Memory B cell (primary cell): ENCODE measurements around the gene RET.

Experiments used
- ATAC-seq: fragments of 150-1000 bp; cut with Tn5 transposase; 2 replicates; pipeline ENCODE4 v1.10.0; 2021; ENCODE audit warnings: low read depth, mild to moderate bottlenecking, moderate library complexity
- DNase-seq, 2 donors: peaks; one replicate each; pipeline ENCODE4 v3.0.0; 2022; ENCODE audit warnings: low spot score in 2 of 2
- H3K27ac Mint-ChIP-seq: one replicate; pipeline ENCODE4 v1.8.0; 2022; ENCODE audit warnings: mild to moderate bottlenecking, moderate library complexity, mixed read lengths
- H3K27me3 Mint-ChIP-seq: one replicate; pipeline ENCODE4 v1.8.0; 2022; ENCODE audit warnings: mixed read lengths
- H3K36me3 Mint-ChIP-seq: one replicate; pipeline ENCODE4 v1.8.0; 2022; ENCODE audit warnings: mild to moderate bottlenecking, mixed read lengths
- H3K4me1 Mint-ChIP-seq: one replicate; pipeline ENCODE4 v1.8.0; 2022; ENCODE audit warnings: mixed read lengths
- H3K4me3 Mint-ChIP-seq: one replicate; pipeline ENCODE4 v1.8.0; 2022; ENCODE audit warnings: mild to moderate bottlenecking, moderate library complexity, mixed read lengths
- H3K9me3 Mint-ChIP-seq: one replicate; pipeline ENCODE4 v1.8.0; 2022; ENCODE audit warnings: mixed read lengths

RET gene

DNA sequence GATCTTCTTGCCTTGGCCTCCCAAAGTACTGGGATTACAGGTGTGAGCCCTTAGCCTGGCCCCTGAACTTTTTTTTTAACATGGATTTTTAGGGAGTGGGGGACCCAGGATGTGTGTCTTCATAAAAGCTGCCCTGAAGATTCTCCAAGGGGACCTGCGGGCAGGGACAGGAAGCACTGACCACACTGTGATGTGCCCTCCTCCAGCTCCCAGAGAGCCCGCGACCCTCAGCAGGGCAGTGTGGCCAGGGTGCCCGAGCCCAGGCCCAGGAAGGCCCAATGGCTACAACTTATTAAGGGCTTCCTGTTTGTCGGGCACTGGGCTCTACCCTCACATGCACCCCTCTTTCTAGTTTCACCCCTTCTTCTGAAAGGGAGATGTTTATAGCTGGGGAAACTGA lies 2.5 kb upstream of the RET start:
- H3K4me3 Mint-ChIP-seq, result no peak overlapping the region
- DNase-seq, result no peak
- H3K4me1 Mint-ChIP-seq, result peaks cover 3% of the 10 kb centered on the region
- no peaks in the 10 kb centered on the region for H3K36me3 Mint-ChIP-seq
- no peak overlapping the region for H3K27ac Mint-ChIP-seq
- H3K9me3 Mint-ChIP-seq, result no peaks in the 10 kb centered on the region
- peaks cover 17% of the 10 kb centered on the region for H3K27me3 Mint-ChIP-seq
- no peak for ATAC-seq

DNA sequence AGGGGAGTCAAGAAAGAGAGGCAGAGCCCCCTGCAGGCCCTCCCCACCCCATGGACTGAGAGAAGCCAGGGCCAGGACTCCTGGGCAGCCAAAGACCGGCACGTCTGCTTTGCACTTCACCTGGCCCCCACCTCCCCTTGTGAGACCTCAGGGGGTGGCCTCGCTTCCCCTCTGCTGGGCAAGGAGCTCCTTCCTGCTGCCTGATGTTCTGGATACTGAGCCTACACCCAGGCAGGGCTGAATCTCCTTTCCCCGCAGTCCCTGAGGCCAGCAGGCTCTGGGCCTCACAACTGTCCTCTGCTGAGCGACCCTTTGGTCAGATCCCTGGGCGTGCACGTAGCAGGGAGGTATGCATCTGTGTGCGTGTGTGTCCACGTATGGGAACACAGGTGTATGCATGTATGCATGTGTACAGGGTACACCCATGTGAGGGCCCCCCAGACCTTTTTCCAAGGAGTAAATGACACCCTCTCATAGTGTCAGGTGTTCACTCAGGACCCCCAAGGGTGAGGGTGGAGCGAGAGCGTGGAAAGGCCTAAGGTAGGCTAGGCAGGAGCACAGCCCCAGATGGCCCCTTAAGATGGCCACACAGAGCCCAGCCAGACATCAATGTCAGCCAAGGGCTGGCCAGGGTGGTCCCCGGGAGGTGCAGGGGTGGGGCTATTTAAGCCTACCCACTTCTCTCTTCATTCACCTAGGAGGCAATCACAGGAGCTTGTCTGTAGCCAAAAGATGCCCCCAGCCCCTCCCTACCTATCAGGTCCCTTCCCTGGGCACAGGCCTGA lies 1.9 kb upstream of the RET start:
- no peak for ATAC-seq
- no peak overlapping the region for H3K4me3 Mint-ChIP-seq
- peaks cover 3% of the 10 kb centered on the region for H3K4me1 Mint-ChIP-seq
- H3K27me3 Mint-ChIP-seq, result peaks cover 17% of the 10 kb centered on the region
- H3K27ac Mint-ChIP-seq, result no peak overlapping the region
- no peak for DNase-seq
- no peaks in the 10 kb centered on the region for H3K9me3 Mint-ChIP-seq
- H3K36me3 Mint-ChIP-seq, result no peaks in the 10 kb centered on the region

DNA sequence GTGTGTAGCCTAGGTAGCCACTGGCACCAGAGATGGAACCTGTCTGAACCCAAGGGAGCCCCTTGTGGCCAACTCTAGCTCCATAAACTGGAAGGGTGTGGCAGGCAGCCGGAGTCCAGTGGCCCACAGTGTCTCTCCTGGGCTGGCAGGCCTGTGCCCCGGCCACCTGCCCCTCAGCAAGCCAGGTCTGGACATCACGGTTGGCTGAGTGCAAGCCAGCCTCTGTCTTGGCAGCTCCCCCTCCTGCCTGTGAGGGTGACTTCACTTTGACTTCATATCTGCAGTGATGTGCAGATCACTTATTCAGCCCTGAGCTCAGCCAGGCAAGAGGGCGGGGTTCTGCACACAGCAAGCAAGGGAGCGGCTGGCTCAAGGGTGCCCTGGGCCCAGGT lies 1.3 kb upstream of the RET start:
- H3K4me1 Mint-ChIP-seq, result peaks cover 3% of the 10 kb centered on the region
- no peak overlapping the region for H3K4me3 Mint-ChIP-seq
- no peak for DNase-seq
- H3K27ac Mint-ChIP-seq, result no peak overlapping the region
- H3K36me3 Mint-ChIP-seq, result no peaks in the 10 kb centered on the region
- peaks cover 18% of the 10 kb centered on the region for H3K27me3 Mint-ChIP-seq
- H3K9me3 Mint-ChIP-seq, result no peaks in the 10 kb centered on the region
- ATAC-seq, result no peak

DNA sequence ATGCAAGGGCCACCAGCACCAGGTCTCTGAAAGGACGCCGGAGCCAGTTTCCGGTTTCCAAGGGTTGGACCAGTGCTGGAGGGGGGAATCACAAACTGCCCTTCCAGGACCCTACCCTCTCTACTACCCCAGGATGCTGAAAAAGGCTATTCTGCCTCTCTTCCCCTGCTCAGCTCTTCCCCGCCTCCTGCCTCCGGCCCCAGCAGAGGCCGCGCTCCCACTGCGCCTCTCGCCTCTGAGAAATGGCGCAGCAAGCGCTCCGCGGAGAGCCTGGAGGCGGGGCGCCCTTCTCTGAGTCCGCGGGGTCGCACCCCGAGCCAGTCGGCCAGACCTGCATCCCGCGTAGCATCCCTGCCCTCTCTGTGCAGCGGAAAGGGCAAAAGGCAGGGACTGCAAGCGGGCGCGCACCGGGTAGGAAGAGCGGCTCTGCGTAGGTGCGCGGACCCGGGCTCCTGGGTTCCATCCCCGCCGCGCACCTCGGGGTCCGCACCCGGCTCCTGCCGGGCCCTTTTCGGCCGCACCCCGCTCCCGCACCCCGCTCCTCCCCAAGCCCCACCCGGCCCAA lies 476 bp upstream of the RET start:
- ATAC-seq (no peak), DNase-seq (no peak)
- Mint-ChIP-seq H3K9me3 (no peaks in the 10 kb centered on the region), H3K36me3 (no peaks in the 10 kb centered on the region), H3K4me1 (peaks cover 3% of the 10 kb centered on the region), H3K27me3 (peaks cover 24% of the 10 kb centered on the region), H3K4me3 (peak overlapping the region; percentile 44), H3K27ac (no peak overlapping the region)

DNA sequence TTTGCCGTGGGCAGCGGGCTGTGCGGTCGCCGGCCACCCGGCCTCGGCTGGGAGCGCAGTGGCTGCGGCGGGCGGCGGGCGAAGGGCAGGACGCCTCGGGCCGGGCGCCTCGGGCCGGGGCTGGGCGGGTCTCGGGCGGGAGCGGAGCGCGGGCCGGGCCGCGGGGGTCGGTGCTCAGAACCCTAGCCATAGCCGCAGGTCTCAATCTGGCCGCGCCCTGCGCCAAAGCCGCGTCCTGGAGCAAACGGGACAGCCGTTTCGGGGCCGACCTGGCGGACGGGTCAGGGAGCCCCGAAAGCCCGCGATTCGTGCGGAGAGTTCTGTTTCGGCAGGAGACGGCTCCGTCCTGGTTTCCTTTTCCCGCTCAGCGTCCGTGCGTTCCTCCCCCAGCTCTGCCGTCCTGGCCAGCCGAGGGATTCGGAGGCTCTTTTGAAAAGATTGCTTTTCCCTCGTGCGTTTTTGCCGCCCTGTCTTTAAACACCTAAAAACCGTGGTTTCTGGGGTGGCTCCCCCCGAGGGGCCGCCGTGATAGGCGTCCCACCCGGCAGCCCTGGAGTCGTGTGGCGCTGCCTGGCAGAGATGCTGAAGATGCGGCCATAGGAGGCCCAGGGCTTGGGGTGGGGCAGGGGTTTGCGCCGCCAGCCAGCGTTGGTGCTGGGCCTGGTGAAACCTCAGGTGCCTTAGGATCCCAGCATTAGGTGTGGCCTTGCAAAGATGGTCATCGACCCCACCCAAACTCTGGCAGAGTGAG lies 727 bp downstream of the RET start:
- H3K4me1 Mint-ChIP-seq, result peaks cover 3% of the 10 kb centered on the region
- no peak for ATAC-seq
- no peaks in the 10 kb centered on the region for H3K9me3 Mint-ChIP-seq
- DNase-seq, result no peak
- H3K27me3 Mint-ChIP-seq, result peaks cover 27% of the 10 kb centered on the region
- no peaks in the 10 kb centered on the region for H3K36me3 Mint-ChIP-seq
- peak overlapping the region; percentile 68 for H3K4me3 Mint-ChIP-seq
- no peak overlapping the region for H3K27ac Mint-ChIP-seq

DNA sequence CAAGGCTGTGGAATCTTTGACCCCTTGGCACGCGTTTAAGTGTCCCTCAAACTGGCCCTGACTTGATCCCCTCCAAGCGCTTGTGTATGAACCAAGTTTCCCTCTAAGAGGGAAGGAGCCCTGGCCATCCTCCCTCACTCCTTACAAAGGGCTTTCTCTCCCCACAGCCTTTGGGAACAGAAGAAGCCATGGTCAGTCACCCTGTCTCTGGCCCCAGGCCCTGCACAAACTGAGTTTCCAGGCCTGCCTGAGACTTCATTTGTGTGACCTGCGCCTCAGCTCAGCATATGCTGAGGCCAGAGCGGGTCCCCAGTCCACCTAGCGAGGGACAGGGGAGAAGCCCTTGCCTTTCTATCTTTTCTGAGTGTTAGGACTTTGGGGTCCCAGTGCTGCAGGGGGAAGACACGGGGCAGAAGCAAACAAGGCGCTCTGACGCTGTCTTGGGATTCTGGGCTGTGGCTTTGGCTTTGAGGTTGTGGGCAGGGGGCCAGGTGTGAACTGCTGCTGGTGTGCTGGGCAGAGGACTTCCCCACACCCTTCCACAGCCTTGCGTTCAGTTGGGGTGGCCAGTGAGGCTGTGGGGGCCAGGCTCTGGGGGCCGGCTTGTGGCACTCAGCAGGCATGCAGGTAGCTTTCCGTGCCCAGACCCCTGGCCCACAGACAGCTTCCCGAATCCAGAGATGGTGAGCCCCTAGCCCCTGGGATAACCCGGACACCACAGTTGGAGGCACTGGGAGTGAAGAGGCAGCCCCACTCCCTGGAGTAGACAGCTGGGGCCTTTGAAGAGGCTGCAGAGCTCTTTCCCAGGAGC lies 1.5 kb downstream of the RET start:
- ATAC-seq, result no peak
- H3K9me3 Mint-ChIP-seq, result no peaks in the 10 kb centered on the region
- H3K27me3 Mint-ChIP-seq, result peaks cover 27% of the 10 kb centered on the region
- H3K4me3 Mint-ChIP-seq, result peak overlapping the region; percentile 43
- no peaks in the 10 kb centered on the region for H3K36me3 Mint-ChIP-seq
- DNase-seq, result no peak
- H3K4me1 Mint-ChIP-seq, result peaks cover 3% of the 10 kb centered on the region
- H3K27ac Mint-ChIP-seq, result no peak overlapping the region

DNA sequence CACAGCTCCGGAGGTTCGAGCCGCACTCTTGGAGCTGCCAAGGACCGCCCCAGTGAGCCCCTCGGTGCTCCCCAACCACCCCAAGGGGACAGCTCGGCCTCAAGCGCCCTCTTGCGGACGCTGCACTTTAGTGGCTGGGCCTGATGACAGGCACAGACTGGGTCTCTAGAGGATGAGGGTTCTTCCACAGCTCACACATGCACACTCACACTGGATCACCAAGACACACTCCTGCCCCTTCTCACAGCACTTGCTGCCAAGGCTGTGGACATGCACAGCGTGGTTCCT lies 2.1 kb downstream of the RET start:
- Mint-ChIP-seq H3K27ac (no peak overlapping the region), H3K27me3 (peaks cover 27% of the 10 kb centered on the region)
- no peak for DNase-seq

DNA sequence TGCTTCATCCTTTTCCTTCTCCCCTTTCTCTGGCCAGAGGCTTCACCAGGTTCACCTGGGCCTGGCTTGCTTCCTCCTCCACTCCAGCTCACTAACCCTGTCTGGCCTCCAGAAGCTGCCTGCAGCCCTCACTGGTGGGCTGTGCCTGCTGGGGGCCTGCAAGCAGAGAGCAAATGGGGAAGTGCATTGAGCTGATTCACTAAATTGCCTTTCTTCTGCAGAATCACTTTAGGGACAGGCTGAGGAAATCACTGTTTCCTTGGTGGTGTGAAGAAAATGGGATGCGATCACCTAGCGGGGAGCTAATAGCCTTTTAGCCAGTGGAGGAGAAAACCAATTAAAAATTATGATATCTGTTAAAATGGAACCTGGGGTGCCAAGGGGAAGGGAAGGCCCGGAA lies 3.0 kb downstream of the RET start:
- no peak overlapping the region for H3K27ac Mint-ChIP-seq
- no peak for ATAC-seq
- H3K9me3 Mint-ChIP-seq, result no peaks in the 10 kb centered on the region
- no peak overlapping the region for H3K4me3 Mint-ChIP-seq
- no peaks in the 10 kb centered on the region for H3K36me3 Mint-ChIP-seq
- H3K27me3 Mint-ChIP-seq, result peaks cover 27% of the 10 kb centered on the region
- peaks cover 9% of the 10 kb centered on the region for H3K4me1 Mint-ChIP-seq
- no peak for DNase-seq

More for the DNA sequence above, 2.1 kb downstream of the RET start:
- Mint-ChIP-seq H3K4me1 (peaks cover 6% of the 10 kb centered on the region), H3K9me3 (no peaks in the 10 kb centered on the region), H3K4me3 (no peak overlapping the region), H3K36me3 (no peaks in the 10 kb centered on the region)
- ATAC-seq, result peak; percentile 27

DNA sequence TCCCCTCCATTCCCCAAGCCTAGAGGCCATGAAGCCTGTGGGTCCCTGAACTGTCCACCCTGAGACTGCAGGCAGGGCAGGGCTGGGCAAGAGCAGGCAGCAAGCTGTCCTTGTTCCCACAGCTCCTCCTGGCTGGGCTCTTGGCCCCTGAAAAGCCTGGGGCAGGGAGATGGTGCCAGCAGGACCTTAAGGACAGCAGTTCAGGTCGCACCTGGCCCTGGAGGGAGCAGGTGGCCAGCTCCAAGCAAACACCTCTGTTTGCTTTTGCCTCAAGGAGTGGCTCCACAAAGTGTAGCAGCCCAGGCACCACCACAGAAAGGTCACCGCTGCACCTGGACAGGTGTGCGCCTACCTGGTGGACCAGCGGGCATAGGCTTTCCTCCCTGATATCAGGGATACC lies 5.2 kb downstream of the RET start:
- Mint-ChIP-seq H3K9me3 (no peaks in the 10 kb centered on the region), H3K27me3 (peaks cover 19% of the 10 kb centered on the region), H3K36me3 (no peaks in the 10 kb centered on the region), H3K4me1 (peaks cover 6% of the 10 kb centered on the region), H3K27ac (no peak overlapping the region), H3K4me3 (no peak overlapping the region)
- ATAC-seq (no peak), DNase-seq (no peak)

DNA sequence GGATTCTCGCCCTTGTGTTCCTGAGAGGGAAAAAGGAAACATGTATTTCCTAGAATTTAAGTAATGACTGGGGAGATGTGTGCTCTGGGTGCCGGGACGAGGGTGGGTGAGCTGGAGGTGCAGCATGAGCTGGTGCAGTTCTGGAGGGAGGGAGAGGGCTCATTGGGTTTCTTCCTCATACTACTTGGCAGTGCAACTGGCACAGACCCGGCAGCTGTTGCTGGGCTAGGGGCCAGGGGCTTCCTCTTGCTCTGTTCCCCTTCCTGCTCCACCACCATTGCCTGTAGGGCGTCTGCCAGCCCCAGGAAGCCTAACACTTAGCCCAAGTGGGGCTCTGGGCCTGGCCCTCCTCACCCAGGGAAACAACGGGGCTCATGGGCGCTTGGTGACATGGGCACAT lies 5.9 kb downstream of the RET start:
- ATAC-seq, result no peak
- H3K9me3 Mint-ChIP-seq, result peaks cover 1% of the 10 kb centered on the region

DNA sequence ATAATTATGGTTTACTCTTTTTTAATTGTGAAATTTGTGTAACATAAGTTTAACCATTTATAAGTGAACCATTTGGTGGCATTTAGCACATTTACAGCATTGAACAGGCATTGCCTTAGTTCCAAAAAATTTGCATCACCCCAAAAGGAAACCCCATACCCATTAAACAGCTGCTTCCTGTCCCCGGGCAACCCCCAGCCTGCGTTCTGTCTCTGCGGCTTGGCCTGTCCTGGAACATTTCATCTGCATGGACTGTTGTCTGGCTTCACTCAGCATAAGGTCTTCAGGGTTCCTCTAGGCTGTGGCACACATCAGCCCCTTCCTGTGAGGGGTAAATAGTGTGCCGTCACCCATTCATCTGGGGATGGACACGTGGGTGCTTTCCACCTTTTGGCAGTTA lies 6.9 kb downstream of the RET start:
- Mint-ChIP-seq H3K36me3 (no peaks in the 10 kb centered on the region), H3K4me3 (no peak overlapping the region), H3K9me3 (peaks cover 3% of the 10 kb centered on the region), H3K4me1 (peaks cover 6% of the 10 kb centered on the region), H3K27ac (no peak overlapping the region), H3K27me3 (peaks cover 25% of the 10 kb centered on the region)
- DNase-seq (no peak), ATAC-seq (peak; percentile 35)

More for the DNA sequence above, 5.9 kb downstream of the RET start:
- H3K27me3 Mint-ChIP-seq, result peaks cover 21% of the 10 kb centered on the region
- no peak overlapping the region for H3K4me3 Mint-ChIP-seq
- DNase-seq, result no peak
- no peaks in the 10 kb centered on the region for H3K36me3 Mint-ChIP-seq
- H3K27ac Mint-ChIP-seq, result no peak overlapping the region
- peaks cover 6% of the 10 kb centered on the region for H3K4me1 Mint-ChIP-seq

DNA sequence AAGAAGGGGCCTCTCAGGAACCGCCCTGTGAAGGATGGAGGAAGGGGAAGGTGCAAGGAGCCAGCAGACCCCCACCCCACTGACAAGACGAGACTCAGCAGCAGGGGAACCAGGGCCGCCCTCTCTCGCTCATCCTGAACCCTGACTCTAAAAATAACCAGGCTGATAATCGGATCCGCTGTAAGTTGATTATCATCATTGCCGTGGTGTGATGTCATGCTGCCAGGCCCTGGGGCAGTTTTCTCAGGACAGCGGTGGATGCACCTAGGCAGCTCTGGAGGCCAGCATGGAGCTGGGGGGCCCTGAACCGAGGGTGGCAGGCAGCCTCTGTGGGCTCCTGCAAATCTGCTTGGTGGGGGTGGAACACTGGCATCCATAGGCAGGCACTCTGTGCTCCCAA lies 7.9 kb downstream of the RET start:
- ATAC-seq (no peak), DNase-seq (no peak)
- Mint-ChIP-seq H3K4me1 (peaks cover 6% of the 10 kb centered on the region), H3K36me3 (no peaks in the 10 kb centered on the region), H3K27ac (no peak overlapping the region), H3K4me3 (no peak overlapping the region), H3K27me3 (peaks cover 22% of the 10 kb centered on the region), H3K9me3 (peaks cover 3% of the 10 kb centered on the region)

DNA sequence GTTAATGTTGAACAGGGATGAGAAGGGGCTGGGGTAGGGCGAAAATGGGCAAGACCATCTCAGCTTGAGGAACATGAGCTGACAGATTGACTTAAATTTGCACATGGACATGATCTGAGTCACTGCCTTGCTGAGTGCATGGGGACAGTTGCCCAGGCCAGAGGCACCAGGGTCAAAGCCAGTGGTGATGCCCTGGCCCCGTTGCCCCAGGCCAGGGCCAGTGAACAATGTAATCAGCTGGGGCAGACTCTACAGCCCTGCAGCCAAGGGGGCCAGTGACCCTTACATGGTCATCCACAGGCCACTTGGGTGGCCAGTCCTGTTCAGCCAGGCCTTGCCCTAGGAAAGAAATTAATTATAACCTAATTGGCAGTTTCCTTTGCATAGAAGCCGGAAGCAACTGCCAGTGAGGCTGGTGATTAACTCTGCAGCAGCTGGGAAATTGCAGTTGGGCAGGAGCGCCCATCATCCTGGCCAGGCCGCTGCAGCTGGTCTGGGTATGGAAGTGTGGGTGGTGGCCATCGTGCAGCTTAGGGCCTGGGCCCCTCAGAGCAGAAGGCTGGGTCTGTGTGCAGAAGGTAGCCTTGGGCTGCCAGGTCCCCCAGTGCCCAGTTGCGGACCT lies 9.6 kb downstream of the RET start:
- H3K27me3 Mint-ChIP-seq, result peaks cover 14% of the 10 kb centered on the region
- peaks cover 3% of the 10 kb centered on the region for H3K9me3 Mint-ChIP-seq
- DNase-seq, result no peak
- H3K4me1 Mint-ChIP-seq, result peaks cover 6% of the 10 kb centered on the region
- ATAC-seq, result no peak
- no peak overlapping the region for H3K27ac Mint-ChIP-seq
- H3K36me3 Mint-ChIP-seq, result no peaks in the 10 kb centered on the region
- H3K4me3 Mint-ChIP-seq, result no peak overlapping the region

DNA sequence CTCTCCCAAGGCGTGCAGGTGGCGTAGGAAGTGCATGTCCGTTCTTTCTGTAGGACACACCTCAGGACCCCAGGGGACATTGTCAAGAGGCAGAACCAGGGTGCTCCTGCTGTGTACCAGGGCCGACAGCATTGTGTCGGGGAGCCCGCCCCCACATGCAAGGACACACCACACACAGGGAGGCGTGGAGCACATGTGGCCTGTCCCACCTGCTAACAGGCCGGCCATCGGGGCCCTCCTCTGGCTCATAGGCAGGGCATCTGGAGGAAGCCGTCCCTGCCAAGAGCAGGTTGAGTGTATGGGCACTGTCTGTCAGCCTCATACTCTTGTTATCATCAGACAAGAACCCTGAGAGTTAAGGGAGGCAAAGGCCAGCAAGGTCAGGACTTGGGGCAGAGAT lies 12.7 kb downstream of the RET start:
- Mint-ChIP-seq H3K27me3 (peaks cover 18% of the 10 kb centered on the region), H3K27ac (no peak overlapping the region), H3K4me1 (peaks cover 4% of the 10 kb centered on the region), H3K36me3 (no peaks in the 10 kb centered on the region), H3K4me3 (no peak overlapping the region), H3K9me3 (peaks cover 3% of the 10 kb centered on the region)
- DNase-seq (no peak), ATAC-seq (no peak)
